GM23338 (cell line): ENCODE measurements around the gene PKIB. TPM values are rescaled to one million over a fixed set of nuclear protein-coding genes. Genes with fewer than 3 reads are reported as not detected.

Experiments used
- ATAC-seq: fragments of 200-7000 bp; cut with Tn5 transposase; 3 replicates; pipeline ENCODE4 v1.9.1; 2020
- DNase-seq: peaks from one replicate; pipeline ENCODE4 v3.0.0-alpha.2; 2015; ENCODE audit warnings: low spot score
- H2AFZ ChIP-seq: fragments of 200-600 bp; sonication (generic); 2 replicates; pipeline ENCODE4 v1.8.0; 2016; ENCODE audit warnings: antibody characterized with exemption, mild to moderate bottlenecking, moderate library complexity
- H3F3A ChIP-seq: fragments of 200-600 bp; sonication (generic); replicated peaks from 2 replicates; pipeline ENCODE4 v1.8.0; 2017; ENCODE audit warnings: antibody characterized with exemption, mixed run types, low read depth
- H3K27ac ChIP-seq: fragments of 200-600 bp; sonication (generic); 2 replicates; pipeline ENCODE4 v1.6.1; 2016; ENCODE audit warnings: low read depth
- H3K27me3 ChIP-seq: fragments of 200-600 bp; sonication (generic); 2 replicates; pipeline ENCODE4 v1.8.0; 2016; ENCODE audit warnings: mild to moderate bottlenecking, mixed run types, moderate library complexity; ENCODE audit not compliant: insufficient read depth
- H3K36me3 ChIP-seq: fragments of 200-600 bp; sonication (generic); 2 replicates; pipeline ENCODE4 v1.8.0; 2016; ENCODE audit warnings: mild to moderate bottlenecking; ENCODE audit not compliant: insufficient read depth
- H3K4me1 ChIP-seq: fragments of 200-600 bp; sonication (generic); 2 replicates; pipeline ENCODE4 v1.8.0; 2016; ENCODE audit warnings: mild to moderate bottlenecking, moderate library complexity; ENCODE audit not compliant: insufficient read depth
- H3K4me2 ChIP-seq: fragments of 200-600 bp; sonication (generic); 2 replicates; pipeline ENCODE4 v1.7.1; 2017; ENCODE audit warnings: mixed run types
- H3K4me3 ChIP-seq: fragments of 200-600 bp; sonication (generic); 2 replicates; pipeline ENCODE4 v1.6.1; 2016; ENCODE audit warnings: mixed run types
- H3K79me2 ChIP-seq: fragments of 200-600 bp; sonication (generic); replicated peaks from 2 replicates; pipeline ENCODE4 v1.8.0; 2017; ENCODE audit warnings: mild to moderate bottlenecking; ENCODE audit not compliant: insufficient read depth
- H3K9me2 ChIP-seq: fragments of 200-600 bp; sonication (generic); 2 replicates; pipeline ENCODE4 v1.8.0; 2017; ENCODE audit not compliant: insufficient read depth
- H4K20me1 ChIP-seq: fragments of 200-600 bp; sonication (generic); replicated peaks from 2 replicates; pipeline ENCODE4 v1.8.0; 2017; ENCODE audit warnings: mild to moderate bottlenecking; ENCODE audit not compliant: insufficient read depth
- H3K27ac Mint-ChIP-seq: 2 replicates; pipeline ENCODE4 v1.8.0; 2020; ENCODE audit warnings: inconsistent platforms, mild to moderate bottlenecking, moderate library complexity, mixed read lengths
- H3K27me3 Mint-ChIP-seq: 3 replicates; pipeline ENCODE4 v1.8.0; 2022; ENCODE audit warnings: low read depth, mild to moderate bottlenecking, moderate library complexity, mixed read lengths, inconsistent platforms; ENCODE audit not compliant: insufficient read depth, poor library complexity
- H3K36me3 Mint-ChIP-seq: 3 replicates; pipeline ENCODE4 v1.8.0; 2021; ENCODE audit warnings: low read depth, mild to moderate bottlenecking, inconsistent platforms, moderate library complexity, mixed read lengths
- H3K4me1 Mint-ChIP-seq: 3 replicates; pipeline ENCODE4 v1.8.0; 2020; ENCODE audit warnings: mild to moderate bottlenecking, inconsistent platforms, mixed read lengths
- H3K4me3 Mint-ChIP-seq: 3 replicates; pipeline ENCODE4 v1.8.0; 2021; ENCODE audit warnings: moderate library complexity, mild to moderate bottlenecking, inconsistent platforms, mixed read lengths
- H3K9me3 Mint-ChIP-seq: 3 replicates; pipeline ENCODE4 v1.8.0; 2020; ENCODE audit warnings: moderate library complexity, mild to moderate bottlenecking, inconsistent platforms, mixed read lengths
- CREB1 ChIP-seq: fragments of 250-450 bp; sonication (Bioruptor Pico); IDR thresholded peaks from 2 replicates; pipeline ENCODE4 v1.5.0; 2020; ENCODE audit warnings: low read depth, mild to moderate bottlenecking, moderate library complexity
- CTCF ChIP-seq, 2 experiments: fragments of 200-600 bp in 1 of 2; sonication (generic) in 1 of 2; conservative IDR thresholded peaks; 2 replicates each; pipeline versions ENCODE4 v1.5.1 to v1.6.1; 2016 to 2017; ENCODE audit warnings: antibody characterized with exemption in 2 of 2, low read depth in 2 of 2, mild to moderate bottlenecking in 2 of 2, moderate library complexity in 1 of 2
- EZH2phosphoT487 ChIP-seq: fragments of 200-600 bp; sonication (generic); IDR thresholded peaks from one replicate; pipeline ENCODE4 v1.8.1; 2018; ENCODE audit warnings: antibody characterized with exemption; ENCODE audit not compliant: unreplicated experiment
- JUNB ChIP-seq: IDR thresholded peaks from one replicate; pipeline ENCODE4 v1.6.1; 2016; ENCODE audit warnings: antibody characterized with exemption; ENCODE audit not compliant: unreplicated experiment
- POLR2AphosphoS5 ChIP-seq: IDR thresholded peaks from 2 replicates; pipeline ENCODE4 v1.6.1; 2016; ENCODE audit warnings: antibody characterized with exemption, low read depth
- STAT1 ChIP-seq: IDR thresholded peaks from one replicate; pipeline ENCODE4 v1.6.1; 2016; ENCODE audit warnings: antibody characterized with exemption; ENCODE audit not compliant: unreplicated experiment
- ZNF114 ChIP-seq: fragments of 250-450 bp; sonication (Bioruptor Pico); IDR thresholded peaks from 2 replicates; pipeline ENCODE4 v1.5.0; 2020; ENCODE audit warnings: mild to moderate bottlenecking, moderate library complexity
- ZNF331 ChIP-seq: fragments of 250-450 bp; sonication (Bioruptor Pico); IDR thresholded peaks from 2 replicates; pipeline ENCODE4 v1.5.0; 2020; ENCODE audit warnings: low read depth, mild to moderate bottlenecking, moderate library complexity
- ZNF462 ChIP-seq: fragments of 250-450 bp; sonication (Bioruptor Pico); IDR thresholded peaks from 2 replicates; pipeline ENCODE4 v1.5.0; 2020; ENCODE audit warnings: mild to moderate bottlenecking, moderate library complexity
- polyA plus RNA-seq: library from polyadenylated mRNA; unstranded; fragments of >200 nt; fragmentation: Nextera tagmentation; extraction: Ambion mirVana; gene quantifications from 2 replicates; pipeline ENCODE4 v1.2.1, GENCODE V29; 2016
- total RNA-seq: library from RNA; depleted of rRNA; stranded (reverse); fragments of >200 nt; shearing (Covaris generic); gene quantifications from 2 replicates; pipeline ENCODE4 v1.2.3, GENCODE V29; 2014
- TF ChIP-seq, protein P1 (sequence below): IDR thresholded peaks from one replicate; pipeline ENCODE4 v1.6.1; 2018; ENCODE audit warnings: antibody characterized with exemption; ENCODE audit not compliant: unreplicated experiment

Gene PKIB
- total and polyA plus RNA-seq, 2 experiments from 2014 or later, result 125 to 170 TPM

DNA sequence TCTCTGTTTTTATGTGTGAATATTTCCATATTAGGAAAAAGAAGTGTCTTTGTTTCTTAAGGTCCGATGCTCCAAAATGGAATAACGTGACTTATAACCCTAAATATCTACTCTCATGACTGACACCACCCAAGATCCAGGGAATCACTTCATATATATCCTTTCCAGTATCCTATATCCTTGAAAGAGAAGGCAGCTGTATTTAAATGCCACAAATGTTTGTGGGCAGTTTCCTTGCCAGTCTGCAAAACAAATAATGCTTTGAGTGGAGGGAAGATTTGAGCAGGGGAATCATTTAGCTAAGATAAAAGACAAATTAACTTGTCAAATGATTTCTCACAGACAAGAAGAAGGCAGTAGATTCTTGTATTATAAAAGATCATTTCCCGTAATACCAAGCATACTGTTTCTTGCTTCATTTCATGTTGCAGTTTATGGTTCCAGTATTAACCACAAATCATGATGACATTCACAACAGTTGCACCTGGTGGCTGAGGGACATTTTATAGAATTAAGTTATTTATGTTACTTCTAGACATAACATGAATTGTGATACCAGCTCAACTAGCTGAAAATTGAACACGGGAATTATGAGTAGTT is 139.3 kb downstream of the PKIB start:
- no peaks in the 10 kb centered on the region for H4K20me1 ChIP-seq
- no peak for DNase-seq
- H3K27me3 Mint-ChIP-seq, result peaks cover 15% of the 10 kb centered on the region
- H3K27me3 ChIP-seq, result peaks cover 32% of the 10 kb centered on the region
- no peaks in the 10 kb centered on the region for H3K79me2 ChIP-seq
- H3K4me1 Mint-ChIP-seq, result peaks cover 22% of the 10 kb centered on the region
- H3K9me3 Mint-ChIP-seq, result peaks cover 17% of the 10 kb centered on the region
- peaks cover 25% of the 10 kb centered on the region for H3K4me1 ChIP-seq
- no peak overlapping the region for H3K4me3 ChIP-seq
- TF ChIP-seq ZNF114 (CRISPR knock-in tag) (no peak), JUNB (no peak), CTCF (conservative IDR thresholded peaks at IDR 0.05; ENCODE audit: low read depth in 2 of 2) (no peak), ZNF331 (CRISPR knock-in tag) (no peak)
- TF ChIP-seq, protein P1, sequence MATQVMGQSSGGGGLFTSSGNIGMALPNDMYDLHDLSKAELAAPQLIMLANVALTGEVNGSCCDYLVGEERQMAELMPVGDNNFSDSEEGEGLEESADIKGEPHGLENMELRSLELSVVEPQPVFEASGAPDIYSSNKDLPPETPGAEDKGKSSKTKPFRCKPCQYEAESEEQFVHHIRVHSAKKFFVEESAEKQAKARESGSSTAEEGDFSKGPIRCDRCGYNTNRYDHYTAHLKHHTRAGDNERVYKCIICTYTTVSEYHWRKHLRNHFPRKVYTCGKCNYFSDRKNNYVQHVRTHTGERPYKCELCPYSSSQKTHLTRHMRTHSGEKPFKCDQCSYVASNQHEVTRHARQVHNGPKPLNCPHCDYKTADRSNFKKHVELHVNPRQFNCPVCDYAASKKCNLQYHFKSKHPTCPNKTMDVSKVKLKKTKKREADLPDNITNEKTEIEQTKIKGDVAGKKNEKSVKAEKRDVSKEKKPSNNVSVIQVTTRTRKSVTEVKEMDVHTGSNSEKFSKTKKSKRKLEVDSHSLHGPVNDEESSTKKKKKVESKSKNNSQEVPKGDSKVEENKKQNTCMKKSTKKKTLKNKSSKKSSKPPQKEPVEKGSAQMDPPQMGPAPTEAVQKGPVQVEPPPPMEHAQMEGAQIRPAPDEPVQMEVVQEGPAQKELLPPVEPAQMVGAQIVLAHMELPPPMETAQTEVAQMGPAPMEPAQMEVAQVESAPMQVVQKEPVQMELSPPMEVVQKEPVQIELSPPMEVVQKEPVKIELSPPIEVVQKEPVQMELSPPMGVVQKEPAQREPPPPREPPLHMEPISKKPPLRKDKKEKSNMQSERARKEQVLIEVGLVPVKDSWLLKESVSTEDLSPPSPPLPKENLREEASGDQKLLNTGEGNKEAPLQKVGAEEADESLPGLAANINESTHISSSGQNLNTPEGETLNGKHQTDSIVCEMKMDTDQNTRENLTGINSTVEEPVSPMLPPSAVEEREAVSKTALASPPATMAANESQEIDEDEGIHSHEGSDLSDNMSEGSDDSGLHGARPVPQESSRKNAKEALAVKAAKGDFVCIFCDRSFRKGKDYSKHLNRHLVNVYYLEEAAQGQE, result no peak
- H3K36me3 Mint-ChIP-seq, result peaks cover 10% of the 10 kb centered on the region
- no peak overlapping the region for H3K27ac ChIP-seq
- no peak overlapping the region for H3K27ac Mint-ChIP-seq
- no peak overlapping the region for H2AFZ ChIP-seq
- no peak overlapping the region for H3K4me3 Mint-ChIP-seq
- no peaks in the 10 kb centered on the region for H3K36me3 ChIP-seq
- H3K9me2 ChIP-seq, result no peaks in the 10 kb centered on the region
- no peaks in the 10 kb centered on the region for H3F3A ChIP-seq
- ATAC-seq, result no peak
- no peak overlapping the region for H3K4me2 ChIP-seq

GRCh38 chr6:122751326-122751725 is 141.1 kb downstream of the PKIB start:
- Histone ChIP-seq H3K27me3 (peaks cover 47% of the 10 kb centered on the region), H4K20me1 (peaks cover 4% of the 10 kb centered on the region; the same call in 1 of the 2 replicates), H3K79me2 (no peaks in the 10 kb centered on the region), H3K9me2 (no peaks in the 10 kb centered on the region), H3K4me1 (peaks cover 30% of the 10 kb centered on the region), H3K36me3 (no peaks in the 10 kb centered on the region), H3K27ac (no peak overlapping the region), H2AFZ (0 out of 2 replicates have a peak overlapping the region, but pooled peaks have one; percentile 6), H3K4me3 (no peak overlapping the region), H3K4me2 (no peak overlapping the region), H3F3A (no peaks in the 10 kb centered on the region; the same call in 1 of the 2 replicates)
- Mint-ChIP-seq H3K4me3 (no peak overlapping the region), H3K27me3 (peaks cover 19% of the 10 kb centered on the region), H3K27ac (no peak overlapping the region), H3K36me3 (peaks cover 10% of the 10 kb centered on the region), H3K9me3 (peaks cover 17% of the 10 kb centered on the region), H3K4me1 (peaks cover 24% of the 10 kb centered on the region)
- DNase-seq, result no peak
- no peak for ATAC-seq
- TF ChIP-seq STAT1, result no peak
- no peak for TF ChIP-seq ZNF462
- TF ChIP-seq POLR2AphosphoS5, result no peak
- TF ChIP-seq CREB1 (CRISPR knock-in tag), result no peak
- TF ChIP-seq EZH2phosphoT487, result no peak
